ENCODE measurements around the gene CNOT6L. TPM values are rescaled to one million over a fixed set of nuclear protein-coding genes. Genes with fewer than 3 reads are reported as not detected.

The CNOT6L gene
- total RNA-seq, 1 donor from 2014 or later: 54.1 TPM

DNA sequence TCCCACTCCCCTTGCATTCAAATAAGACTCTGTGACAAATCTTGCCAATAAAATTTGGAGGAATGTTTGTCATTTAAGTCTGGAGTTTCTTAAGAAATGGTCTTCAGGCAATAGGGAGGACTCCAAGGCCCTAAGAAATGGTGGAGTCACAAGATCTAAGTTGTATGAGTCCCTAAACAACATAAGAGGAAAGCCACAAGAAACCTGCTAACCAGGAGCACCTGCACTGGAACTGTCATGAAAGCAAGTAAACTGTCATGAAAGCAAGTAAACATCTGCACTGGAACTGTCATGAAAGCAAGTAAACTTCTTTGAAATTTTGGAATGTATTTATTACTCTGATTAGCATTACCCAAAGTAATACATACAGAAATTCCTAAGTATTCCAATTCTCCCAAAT is 3.5 kb downstream of the CNOT6L start:
- intact Hi-C loops (cut with DNase I): no loop called here
- H3K4me1 ChIP-seq: peaks cover 48% of the 10 kb centered on the region
- H3K9me3 ChIP-seq: no peaks in the 10 kb centered on the region
- no peak overlapping the region for H3K27ac ChIP-seq
- no peaks in the 10 kb centered on the region for H3K27me3 ChIP-seq (ENCODE audit: low read depth)
- ATAC-seq: no peak
- no peak overlapping the region for H3K4me3 ChIP-seq
- TF ChIP-seq, protein P1, sequence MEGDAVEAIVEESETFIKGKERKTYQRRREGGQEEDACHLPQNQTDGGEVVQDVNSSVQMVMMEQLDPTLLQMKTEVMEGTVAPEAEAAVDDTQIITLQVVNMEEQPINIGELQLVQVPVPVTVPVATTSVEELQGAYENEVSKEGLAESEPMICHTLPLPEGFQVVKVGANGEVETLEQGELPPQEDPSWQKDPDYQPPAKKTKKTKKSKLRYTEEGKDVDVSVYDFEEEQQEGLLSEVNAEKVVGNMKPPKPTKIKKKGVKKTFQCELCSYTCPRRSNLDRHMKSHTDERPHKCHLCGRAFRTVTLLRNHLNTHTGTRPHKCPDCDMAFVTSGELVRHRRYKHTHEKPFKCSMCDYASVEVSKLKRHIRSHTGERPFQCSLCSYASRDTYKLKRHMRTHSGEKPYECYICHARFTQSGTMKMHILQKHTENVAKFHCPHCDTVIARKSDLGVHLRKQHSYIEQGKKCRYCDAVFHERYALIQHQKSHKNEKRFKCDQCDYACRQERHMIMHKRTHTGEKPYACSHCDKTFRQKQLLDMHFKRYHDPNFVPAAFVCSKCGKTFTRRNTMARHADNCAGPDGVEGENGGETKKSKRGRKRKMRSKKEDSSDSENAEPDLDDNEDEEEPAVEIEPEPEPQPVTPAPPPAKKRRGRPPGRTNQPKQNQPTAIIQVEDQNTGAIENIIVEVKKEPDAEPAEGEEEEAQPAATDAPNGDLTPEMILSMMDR (IDR thresholded peaks at IDR 0.05): no peak
- no peak for DNase-seq
- H3K36me3 ChIP-seq: peaks cover 1% of the 10 kb centered on the region

DNA sequence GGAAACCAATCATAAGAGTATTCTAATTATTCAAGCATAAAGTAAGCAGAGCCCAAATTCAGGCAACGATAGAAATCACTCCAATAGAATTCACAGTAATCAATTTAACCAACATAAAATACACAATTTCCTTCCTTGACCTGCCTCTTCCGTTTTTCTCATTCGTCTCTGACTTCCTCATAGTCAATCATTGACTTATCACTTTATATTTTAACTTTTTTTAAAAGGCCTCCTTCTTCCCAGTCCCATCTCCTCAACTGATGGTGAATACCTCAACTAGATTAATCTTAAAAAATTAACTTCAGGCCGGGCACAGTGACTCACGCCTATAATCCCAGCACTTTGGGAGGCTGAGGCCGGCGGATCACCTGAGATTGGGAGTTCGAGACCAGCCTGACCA is 13.3 kb downstream of the CNOT6L start:
- ATAC-seq: no peak
- intact Hi-C loops (cut with DNase I): no loop called here

DNA sequence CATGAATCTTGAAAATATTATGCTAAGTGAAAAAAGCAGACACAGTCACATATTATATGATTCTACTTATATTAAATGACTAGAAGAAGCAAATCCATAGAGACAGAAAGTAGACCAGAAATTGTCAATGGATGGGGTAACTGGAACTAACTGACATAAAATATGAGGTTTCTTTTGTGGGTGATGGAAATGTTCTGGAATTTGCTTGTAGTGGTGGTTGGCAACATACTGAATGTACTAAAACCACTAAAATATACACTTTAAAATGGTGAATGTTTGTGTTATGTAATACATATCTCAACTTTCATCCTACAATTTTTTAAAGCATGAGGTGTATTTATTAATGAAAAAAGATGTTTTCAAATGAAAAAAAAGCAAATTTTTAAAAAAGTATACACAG is 14.7 kb downstream of the CNOT6L start:
- no peak overlapping the region for H3K4me3 ChIP-seq
- no peak overlapping the region for H3K27ac ChIP-seq
- ATAC-seq (no peak), DNase-seq (no peak)
- peaks cover 38% of the 10 kb centered on the region for H3K4me1 ChIP-seq
- H3K27me3 ChIP-seq (ENCODE audit: low read depth): no peaks in the 10 kb centered on the region
- TF ChIP-seq, protein P1 (IDR thresholded peaks at IDR 0.05): no peak
- no peaks in the 10 kb centered on the region for H3K9me3 ChIP-seq
- no peaks in the 10 kb centered on the region for H3K36me3 ChIP-seq
- intact Hi-C loops (cut with DNase I): no loop called here

More for the DNA sequence above, 13.3 kb downstream of the CNOT6L start:
- H3K9me3 ChIP-seq: no peaks in the 10 kb centered on the region
- TF ChIP-seq, protein P1 (IDR thresholded peaks at IDR 0.05): no peak
- H3K4me3 ChIP-seq: no peak overlapping the region
- H3K27me3 ChIP-seq (ENCODE audit: low read depth): no peaks in the 10 kb centered on the region
- no peak for DNase-seq
- peaks cover 4% of the 10 kb centered on the region for H3K36me3 ChIP-seq
- H3K27ac ChIP-seq: no peak overlapping the region
- peaks cover 24% of the 10 kb centered on the region for H3K4me1 ChIP-seq

DNA sequence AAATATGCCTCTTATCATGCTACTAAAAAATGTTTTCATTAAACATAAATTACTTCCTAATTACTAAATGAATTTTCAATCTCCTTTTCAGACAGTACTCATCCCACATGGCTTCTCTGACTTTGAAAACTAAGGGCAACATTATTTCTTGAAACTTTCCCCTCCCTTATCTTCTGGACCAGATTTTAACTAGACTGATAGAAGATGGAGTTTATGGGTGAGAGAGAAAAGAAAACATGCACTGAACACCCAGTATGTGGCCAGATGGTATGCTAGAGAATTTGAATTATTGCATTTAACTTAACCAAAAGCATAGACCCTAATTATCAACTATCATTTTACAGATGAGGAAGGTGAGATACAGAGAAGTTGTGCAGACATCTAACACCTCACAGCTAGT is 16.8 kb downstream of the CNOT6L start:
- H3K4me3 ChIP-seq: no peak overlapping the region
- no peaks in the 10 kb centered on the region for H3K9me3 ChIP-seq
- DNase-seq (no peak), ATAC-seq (no peak)
- no peaks in the 10 kb centered on the region for H3K36me3 ChIP-seq
- TF ChIP-seq, protein P1 (IDR thresholded peaks at IDR 0.05): no peak
- intact Hi-C loops (cut with DNase I): no loop called here
- no peaks in the 10 kb centered on the region for H3K27me3 ChIP-seq (ENCODE audit: low read depth)
- H3K4me1 ChIP-seq: peaks cover 52% of the 10 kb centered on the region
- H3K27ac ChIP-seq: no peak overlapping the region

DNA sequence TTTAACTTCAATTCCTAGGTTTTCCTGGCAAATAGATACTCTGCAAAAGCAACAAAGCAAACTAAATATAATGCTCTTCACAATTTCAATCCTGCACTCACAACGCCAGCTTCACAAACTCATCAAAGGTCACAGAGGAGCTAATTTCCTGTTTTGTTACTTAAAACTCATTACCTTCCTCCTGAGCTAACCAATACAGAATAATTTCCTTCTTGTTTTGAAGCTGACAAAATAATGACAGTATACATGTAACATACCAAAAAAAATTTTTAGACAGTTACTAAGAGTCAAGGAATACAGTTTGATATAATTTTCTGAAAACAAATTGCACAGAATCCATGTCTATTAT is 17.9 kb downstream of the CNOT6L start:
- intact Hi-C loops (cut with DNase I): no loop called here
- H3K27me3 ChIP-seq (ENCODE audit: low read depth): no peaks in the 10 kb centered on the region
- H3K4me1 ChIP-seq: peaks cover 52% of the 10 kb centered on the region
- no peaks in the 10 kb centered on the region for H3K36me3 ChIP-seq
- TF ChIP-seq, protein P1 (IDR thresholded peaks at IDR 0.05): no peak
- no peak for DNase-seq
- peak overlapping the region; percentile 9 for H3K4me3 ChIP-seq
- no peaks in the 10 kb centered on the region for H3K9me3 ChIP-seq
- ATAC-seq: no peak
- no peak overlapping the region for H3K27ac ChIP-seq

Measured in lower lobe of right lung (tissue), 2 donors.